Prostate gland (tissue), 2 donors: ENCODE data around the gene PLXNB1.

Experiments
- CTCF ChIP-seq, 4 experiments: fragments of 200-600 bp in 2 of 4; fragments of 450-650 bp in 2 of 4; sonication (generic) in 2 of 4; IDR thresholded peaks; 1 replicate in 3 of 4; 2 replicates in 1 of 4; pipeline ENCODE4 v1.5.1; 2016 to 2019; ENCODE audit warnings: antibody characterized with exemption in 4 of 4, mild to moderate bottlenecking in 2 of 4, moderate library complexity in 2 of 4
- POLR2A ChIP-seq: fragments of 450-650 bp; IDR thresholded peaks from one replicate; pipeline ENCODE4 v1.6.1; 2016; ENCODE audit warnings: antibody characterized with exemption, mild to moderate bottlenecking

DNA sequence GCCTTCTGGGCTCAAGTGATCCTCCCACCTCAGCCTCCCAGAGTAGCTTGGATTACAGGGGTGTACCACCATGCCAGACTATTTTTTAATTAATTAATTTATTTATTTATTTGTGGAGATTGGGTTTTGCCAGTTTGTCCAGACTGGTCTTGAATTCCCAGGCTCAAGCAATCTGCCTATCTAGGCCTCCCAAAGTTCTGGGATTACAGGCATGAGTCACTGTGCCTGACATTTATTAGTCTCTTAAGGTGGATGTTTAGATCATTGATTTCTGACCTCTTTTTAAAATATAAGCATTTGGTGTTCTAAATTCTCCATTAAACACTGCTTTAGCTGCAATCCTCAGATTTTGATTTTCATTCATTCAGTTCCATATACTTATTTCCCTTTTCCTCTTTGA, 42.3 kb downstream of the PLXNB1 start:
- TF ChIP-seq POLR2A (no peak), CTCF (IDR thresholded peaks at IDR 0.05) (no peak)
